GM12801 (cell line): ENCODE data around the gene COG4.

Experiments
- CTCF ChIP-seq: IDR thresholded peaks from one replicate; pipeline ENCODE4 v1.5.1; 2011; ENCODE audit warnings: control low read depth; ENCODE audit not compliant: insufficient read length; ENCODE audit errors: extremely low read depth

COG4 gene

GRCh38 chr16:70444249-70445063 lies 78.9 kb downstream of the COG4 start:
- TF ChIP-seq CTCF = no peak

GRCh38 chr16:70442344-70442743 lies 81.0 kb downstream of the COG4 start:
- TF ChIP-seq CTCF = no peak

- no peak for TF ChIP-seq CTCF
Observed at GRCh38 chr16:70441406-70441990, 81.9 kb downstream of the COG4 start.

- no peak for TF ChIP-seq CTCF
Observed at GRCh38 chr16:70440009-70440692, 83.2 kb downstream of the COG4 start.

GRCh38 chr16:70438969-70439862 lies 84.1 kb downstream of the COG4 start, which contains the start of gene ST3GAL2:
Gene ST3GAL2 (minus strand): TSS chr16:70439100. CDS start chr16:70398530, 40,570 bp downstream.
- TF ChIP-seq CTCF = no peak

GRCh38 chr16:70438585-70438968 lies 84.8 kb downstream of the COG4 start:
- TF ChIP-seq CTCF = no peak
